GM21360 (cell line): ENCODE measurements around the gene GOSR2.
"Not testable (repeated sequence)": the region's sequence is repeated elsewhere in the genome, so short reads cannot be mapped to it uniquely, and the experiment has no call there.

Experiments used
- ATAC-seq: cut with Tn5 transposase; IDR thresholded peaks from one replicate; pipeline ENCODE4 v1.9.1; 2021; ENCODE audit warnings: mild to moderate bottlenecking, moderate library complexity; ENCODE audit not compliant: unreplicated experiment

GOSR2 gene

DNA sequence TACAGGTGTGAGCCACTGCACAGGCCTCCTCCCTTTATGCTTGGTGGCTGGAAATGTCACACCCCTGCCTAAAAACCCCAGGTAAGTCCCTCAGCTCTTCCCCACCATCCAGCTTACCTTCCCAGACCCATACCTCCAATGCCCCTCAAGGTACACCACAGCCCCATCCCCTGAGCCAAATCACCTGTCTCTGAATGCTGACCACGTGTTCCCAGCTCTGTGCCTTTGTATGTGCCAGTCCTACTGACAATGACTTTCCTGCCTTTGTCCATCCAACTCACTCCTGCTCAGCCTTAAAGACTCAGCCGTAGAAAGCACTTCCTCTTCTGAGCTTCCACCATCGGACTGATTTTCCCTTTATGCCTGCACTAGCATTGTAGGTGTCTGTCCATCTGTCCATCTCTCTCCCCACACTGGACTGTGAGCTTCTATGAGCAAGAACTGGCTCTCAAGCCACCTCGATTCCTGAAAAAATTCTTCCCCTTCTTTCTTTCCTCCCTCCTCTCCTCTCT lies 30.7 kb upstream of the GOSR2 start:
- no peak for ATAC-seq

GRCh38 chr17:46894024-46894423 lies 28.9 kb upstream of the GOSR2 start:
- ATAC-seq, result no peak

DNA sequence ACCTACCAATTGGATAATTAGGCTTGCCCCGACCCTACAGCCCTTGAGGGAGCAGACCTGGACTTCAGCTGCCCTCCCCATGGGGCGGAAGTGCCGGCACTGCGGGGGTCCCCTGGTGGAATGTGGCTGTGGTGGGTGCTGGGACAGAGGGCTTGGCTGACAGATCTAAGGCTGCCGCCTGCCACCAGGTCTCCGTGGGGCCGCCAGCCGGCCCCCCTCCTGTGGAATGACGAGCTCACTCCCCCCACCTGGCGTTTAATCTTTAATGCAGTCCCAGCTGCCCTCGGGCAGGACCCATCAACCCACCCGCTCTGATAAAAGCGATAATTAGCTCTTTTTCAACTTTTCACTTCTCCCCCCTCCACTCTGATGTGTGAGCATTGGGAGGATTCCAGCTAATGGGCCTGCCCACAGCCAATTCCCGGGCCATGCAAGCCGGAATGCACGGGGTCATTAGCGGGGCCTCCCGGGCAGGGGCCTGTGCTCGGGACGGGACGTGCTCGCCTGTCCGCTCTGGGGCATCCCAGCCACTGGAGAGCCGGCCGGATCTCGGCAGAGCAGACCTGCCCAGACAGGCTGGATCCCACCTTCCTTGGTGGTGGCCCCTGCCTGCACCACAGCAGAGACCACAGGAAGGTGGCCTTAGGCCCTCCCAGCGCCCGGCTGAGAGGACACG lies 28.3 kb upstream of the GOSR2 start:
- ATAC-seq, result no peak

DNA sequence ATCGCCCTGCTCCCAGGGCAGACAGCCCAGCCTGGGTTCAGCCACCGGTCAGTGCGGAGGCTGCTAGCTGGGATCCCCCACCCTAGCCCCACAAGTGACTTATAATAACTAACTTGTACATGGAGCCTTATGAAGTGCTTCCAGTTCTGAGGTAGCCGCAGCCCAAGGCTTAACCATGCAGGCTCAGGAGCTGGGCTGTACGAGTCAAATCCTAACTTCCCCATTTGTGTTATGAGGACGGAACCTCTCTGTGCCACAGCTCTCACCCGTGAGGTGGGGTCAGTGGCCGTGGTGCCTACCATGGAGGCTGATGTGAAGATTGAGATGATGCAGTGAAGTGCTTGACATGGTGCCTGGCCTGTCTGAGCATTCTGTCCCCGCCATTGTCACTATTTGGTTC lies 27.8 kb upstream of the GOSR2 start:
- no peak for ATAC-seq

DNA sequence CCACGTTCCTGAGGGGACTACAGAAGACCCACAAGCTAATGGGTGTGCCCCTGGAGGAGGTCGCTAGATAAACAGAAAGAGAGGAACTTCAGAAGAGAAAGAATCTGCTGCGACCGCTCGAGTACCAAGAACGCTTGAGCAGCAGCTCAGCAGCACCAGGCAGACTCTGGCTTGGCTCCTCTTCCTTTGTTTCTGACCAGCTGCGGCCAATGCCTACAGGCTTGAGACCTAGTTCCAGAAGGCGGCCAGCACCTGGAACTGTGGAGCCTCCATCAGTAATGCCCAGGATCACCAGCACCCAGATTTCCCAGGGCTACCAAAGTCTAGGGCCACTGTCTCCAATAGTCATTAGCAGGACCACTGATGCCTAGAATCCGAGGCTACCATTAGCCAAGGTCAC lies 26.0 kb upstream of the GOSR2 start:
- no peak for ATAC-seq

- ATAC-seq, result no peak
Observed at GRCh38 chr17:46898364-46898763, 24.6 kb upstream of the GOSR2 start.

DNA sequence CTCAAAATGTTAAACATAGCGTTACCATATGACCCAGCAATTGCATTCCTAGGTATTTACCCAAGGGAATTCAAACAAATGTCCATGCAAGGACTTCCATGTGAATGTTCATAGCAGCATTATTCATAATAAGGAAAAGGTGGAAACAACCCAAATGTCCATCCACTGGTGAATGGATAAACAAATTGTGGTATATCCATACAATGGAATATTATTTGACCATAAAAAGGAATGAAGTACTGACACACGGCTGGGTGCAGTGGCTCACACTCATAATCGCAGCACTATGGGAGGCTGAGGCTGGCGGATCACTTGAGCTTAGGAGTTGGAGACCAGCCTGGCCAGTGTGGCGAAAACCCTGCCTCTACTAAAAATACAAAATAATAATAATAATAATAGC lies 24.1 kb upstream of the GOSR2 start:
- ATAC-seq, result no peak

DNA sequence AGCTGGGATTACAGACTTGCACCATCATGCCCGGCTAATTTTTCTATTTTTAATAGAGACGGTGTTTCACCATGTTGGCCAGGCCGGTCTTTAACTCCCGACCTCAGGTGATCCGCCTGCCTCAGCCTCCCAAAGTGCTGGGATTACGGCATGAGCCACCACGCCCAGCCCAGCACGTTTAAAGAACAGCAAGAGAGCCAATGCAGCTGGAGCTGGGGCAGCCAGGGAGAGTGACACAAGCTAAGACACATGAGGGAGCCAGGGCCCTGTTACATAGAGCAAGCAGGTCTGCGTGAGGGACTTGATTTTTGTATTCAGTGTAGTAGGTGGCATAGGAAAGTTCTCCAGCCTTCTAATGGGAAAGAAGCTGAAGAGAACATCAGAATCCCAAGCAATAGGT lies 21.7 kb upstream of the GOSR2 start:
- no peak for ATAC-seq

DNA sequence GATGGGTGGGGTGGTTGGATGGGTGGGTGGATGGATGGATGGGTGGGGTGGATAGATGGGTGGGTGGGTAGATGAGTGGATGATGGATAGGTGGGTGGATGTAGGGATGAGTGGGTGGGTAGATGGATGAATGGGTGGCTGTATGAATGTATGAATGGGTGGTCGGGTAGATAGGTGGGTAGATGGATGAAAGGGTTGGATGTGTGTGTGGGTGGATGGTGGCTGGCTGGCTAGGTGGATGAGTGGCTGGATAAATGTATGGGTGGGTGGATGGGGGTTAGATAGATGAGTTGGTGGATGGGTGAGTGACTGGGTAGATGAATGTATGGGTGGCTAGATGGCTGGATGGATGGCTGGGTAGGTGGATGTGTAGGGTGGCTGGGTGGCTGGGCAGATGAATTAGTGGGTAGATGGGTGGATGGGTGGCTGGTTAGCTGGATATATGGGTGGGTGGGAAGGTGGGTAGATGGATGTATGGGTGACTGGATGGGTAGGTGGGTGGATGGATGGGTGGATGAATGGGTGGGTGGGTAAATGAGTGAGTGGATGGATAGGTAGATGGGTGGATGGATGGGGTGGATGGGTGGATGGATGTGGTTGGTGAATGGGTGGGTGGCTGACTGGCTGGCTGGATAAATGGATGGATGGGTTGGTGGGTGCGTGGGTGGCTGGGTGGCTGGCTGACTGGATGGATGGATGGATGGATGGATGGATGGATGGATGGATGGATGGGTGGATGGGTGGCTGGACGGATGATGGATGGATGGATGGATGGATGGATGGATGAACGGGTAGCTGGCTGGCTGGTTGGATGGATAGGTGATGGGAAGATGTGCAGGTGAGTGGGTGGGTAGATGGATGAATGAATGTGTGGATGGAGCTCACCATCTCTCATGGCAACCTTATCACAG lies 18.9 kb upstream of the GOSR2 start:
- ATAC-seq, result no peak

DNA sequence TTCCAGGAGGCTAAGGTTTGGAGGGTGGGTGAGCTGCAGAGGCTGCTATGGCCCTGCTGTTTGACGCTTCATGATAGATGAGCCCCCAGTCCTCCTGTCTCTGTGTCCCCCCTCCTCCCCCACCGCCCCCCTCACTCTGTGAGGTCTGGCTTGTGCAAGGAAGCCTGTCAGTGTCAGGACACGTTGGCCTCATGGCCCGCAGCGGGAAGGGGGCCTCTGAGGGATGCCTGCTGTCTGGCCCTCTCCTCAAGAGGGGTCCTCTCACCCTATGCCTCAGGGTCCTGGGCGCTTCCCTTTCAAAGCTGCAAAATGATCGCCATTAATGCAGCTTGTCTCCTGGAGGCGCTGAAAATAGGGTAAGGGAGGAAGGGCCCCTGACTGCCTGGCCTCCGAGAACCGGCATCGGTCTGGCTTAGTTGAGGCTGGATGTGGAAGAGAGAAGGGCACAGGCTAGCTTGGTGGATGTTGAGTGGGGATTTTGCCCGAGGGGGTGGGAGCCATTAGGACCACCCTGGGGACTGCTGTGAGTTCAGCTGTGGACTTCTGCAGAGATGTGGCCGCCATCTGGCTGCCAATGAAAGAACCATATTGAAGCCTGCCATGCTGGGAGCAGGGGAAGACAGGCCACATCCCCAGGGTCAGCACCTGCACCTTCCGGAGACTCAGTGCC lies 14.8 kb upstream of the GOSR2 start:
- ATAC-seq, result no peak

- no peak for ATAC-seq
Observed at GRCh38 chr17:46910179-46910927, 12.6 kb upstream of the GOSR2 start.

DNA sequence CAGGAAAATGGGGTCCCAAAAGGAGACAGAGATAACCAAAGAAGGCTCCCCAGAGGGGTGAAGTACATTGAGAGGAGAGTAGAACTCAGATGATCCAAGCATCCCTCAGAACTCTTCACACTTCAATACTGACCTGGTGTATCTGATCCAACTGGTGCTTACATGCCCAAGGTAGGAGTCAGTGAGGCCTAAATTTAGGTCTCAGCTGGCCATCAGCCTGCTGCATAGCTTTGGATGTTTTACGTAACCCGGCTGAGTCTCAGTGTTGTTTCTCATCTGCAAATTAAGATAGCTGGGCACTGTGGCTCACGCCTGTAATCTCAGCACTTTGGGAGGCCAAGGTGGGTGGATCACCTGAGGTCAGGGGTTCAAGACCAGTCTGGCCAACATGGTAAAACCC lies 11.6 kb upstream of the GOSR2 start:
- no peak for ATAC-seq

DNA sequence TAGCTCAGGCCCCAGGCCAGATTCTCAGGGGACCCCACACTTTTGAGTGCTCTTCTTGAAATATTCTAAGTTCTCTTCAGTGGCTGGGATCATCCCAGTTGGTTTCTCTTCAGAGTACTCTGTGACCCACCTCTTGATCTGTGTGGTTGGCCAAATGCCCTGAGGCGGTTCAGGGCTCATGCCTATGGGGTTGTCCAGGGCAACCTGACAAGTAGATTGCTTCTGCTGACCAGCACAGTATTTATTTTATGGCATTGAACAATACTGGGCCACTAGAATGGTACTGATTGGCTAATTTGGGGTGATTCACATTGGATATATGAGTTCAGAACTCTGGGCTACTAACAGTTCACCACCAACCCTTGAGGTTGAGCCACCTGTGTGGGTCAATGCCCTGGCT lies 7.4 kb upstream of the GOSR2 start:
- no peak for ATAC-seq

DNA sequence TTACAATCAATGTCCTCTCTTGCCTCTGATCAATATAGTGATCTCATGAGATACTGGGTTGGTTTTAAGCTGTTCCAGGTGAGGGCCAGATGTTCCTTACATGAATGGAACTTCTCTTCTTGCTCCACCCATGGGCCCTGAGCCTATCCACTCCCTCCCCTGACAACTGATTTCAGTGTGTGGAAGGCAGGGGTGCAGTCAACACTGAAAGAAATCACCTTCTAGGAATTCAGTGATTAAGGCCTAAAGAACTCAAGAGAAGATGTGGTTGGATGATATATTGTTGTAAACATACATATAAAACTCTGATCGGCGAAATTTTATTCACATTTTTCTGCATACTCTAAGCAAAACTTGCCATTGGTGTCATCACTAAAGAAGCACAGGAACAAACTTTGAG lies 6.7 kb upstream of the GOSR2 start:
- no peak for ATAC-seq

GRCh38 chr17:46916623-46917022 lies 6.3 kb upstream of the GOSR2 start:
- no peak for ATAC-seq

GRCh38 chr17:46917041-46917440 lies 5.9 kb upstream of the GOSR2 start:
- no peak for ATAC-seq

- no peak for ATAC-seq
Observed at GRCh38 chr17:46917516-46917915, 5.4 kb upstream of the GOSR2 start.

- ATAC-seq, result not testable (repeated sequence)
Observed at GRCh38 chr17:46921962-46922361, 998 bp upstream of the GOSR2 start.

DNA sequence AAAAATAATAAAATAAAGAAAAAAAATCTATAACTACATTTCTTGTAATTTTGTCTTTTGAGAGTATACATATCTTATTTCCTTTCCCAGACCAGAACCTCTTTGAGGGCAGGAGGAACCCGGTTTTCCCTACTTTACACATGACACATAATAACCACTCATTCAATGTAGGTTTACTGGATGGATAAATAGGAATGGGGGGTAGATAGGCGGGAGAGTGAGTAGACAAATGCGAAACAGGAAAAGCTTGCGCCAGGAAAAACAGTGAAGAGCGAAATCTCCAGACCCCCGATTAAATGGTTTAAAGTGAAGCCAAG lies 515 bp upstream of the GOSR2 start:
- ATAC-seq, result no peak

GRCh38 chr17:46925185-46925868 lies 2.4 kb downstream of the GOSR2 start:
- no peak for ATAC-seq
